Activated CD4-positive, alpha-beta T cell treated with anti-CD3 and anti-CD28 coated beads for 48 hours (primary cell): ENCODE results near the gene MED26.

Experiments used
- DNase-seq: peaks from one replicate; pipeline ENCODE4 v3.0.0-alpha.2; 2020

Gene MED26

GRCh38 chr19:16612636-16613035 is 15.4 kb downstream of the MED26 start:
- DNase-seq = no peak

- DNase-seq = no peak
Measured at GRCh38 chr19:16611121-16611520, 16.9 kb downstream of the MED26 start.

- no peak for DNase-seq
Measured at GRCh38 chr19:16609511-16610200, 18.3 kb downstream of the MED26 start.

- DNase-seq = no peak
Measured at GRCh38 chr19:16608290-16608739, 19.7 kb downstream of the MED26 start.

- DNase-seq = no peak
Measured at GRCh38 chr19:16607819-16608218, 20.2 kb downstream of the MED26 start.

- no peak for DNase-seq
Measured at GRCh38 chr19:16605553-16605994, 22.4 kb downstream of the MED26 start.

- DNase-seq = no peak
Measured at GRCh38 chr19:16605115-16605514, 22.9 kb downstream of the MED26 start.

- no peak for DNase-seq
Measured at GRCh38 chr19:16604615-16605014, 23.4 kb downstream of the MED26 start.

- DNase-seq = no peak
Measured at GRCh38 chr19:16603090-16603489, 24.9 kb downstream of the MED26 start.

- DNase-seq = no peak
Measured at GRCh38 chr19:16601378-16602052, 26.5 kb downstream of the MED26 start.

GRCh38 chr19:16600824-16601223 is 27.2 kb downstream of the MED26 start:
- DNase-seq = no peak

- DNase-seq = no peak
Measured at GRCh38 chr19:16599655-16600346, 28.2 kb downstream of the MED26 start.

GRCh38 chr19:16598848-16599247 is 29.2 kb downstream of the MED26 start:
- DNase-seq = no peak

- no peak for DNase-seq
Measured at GRCh38 chr19:16596399-16596798, 31.6 kb downstream of the MED26 start.

GRCh38 chr19:16595097-16595496 is 32.9 kb downstream of the MED26 start:
- no peak for DNase-seq

- peak; percentile 34 for DNase-seq
Measured at GRCh38 chr19:16594681-16595091, 33.3 kb downstream of the MED26 start.

- DNase-seq = peak; percentile 35
Measured at GRCh38 chr19:16594131-16594586, 33.8 kb downstream of the MED26 start.

GRCh38 chr19:16593181-16593580 is 34.8 kb downstream of the MED26 start:
- DNase-seq = no peak

- DNase-seq = no peak
Measured at GRCh38 chr19:16591803-16592556, 36.0 kb downstream of the MED26 start.

- no peak for DNase-seq
Measured at GRCh38 chr19:16590876-16591802, 36.9 kb downstream of the MED26 start.

GRCh38 chr19:16589917-16590316 is 38.1 kb downstream of the MED26 start:
- DNase-seq = no peak
